KMS-11 (cell line): ENCODE data around the gene OXSR1.
"Not testable (repeated sequence)": the region's sequence is repeated elsewhere in the genome, so short reads cannot be mapped to it uniquely, and the experiment has no call there.

Experiments used
- H2AFZ ChIP-seq: fragments of 200-600 bp; sonication (generic); 2 replicates; pipeline ENCODE4 v1.6.1; 2016; ENCODE audit warnings: antibody characterized with exemption, mixed run types, low read depth
- H3K27ac ChIP-seq: fragments of 200-600 bp; sonication (generic); 2 replicates; pipeline ENCODE4 v1.6.1; 2016; ENCODE audit warnings: mild to moderate bottlenecking, mixed run types
- H3K27me3 ChIP-seq: fragments of 200-600 bp; sonication (generic); 2 replicates; pipeline ENCODE4 v1.6.1; 2017; ENCODE audit warnings: mild to moderate bottlenecking, low read depth, mixed run types, moderate library complexity; ENCODE audit not compliant: insufficient read depth
- H3K36me3 ChIP-seq: fragments of 200-600 bp; sonication (generic); 2 replicates; pipeline ENCODE4 v1.6.1; 2017; ENCODE audit warnings: mild to moderate bottlenecking, mixed run types; ENCODE audit not compliant: insufficient read depth
- H3K4me1 ChIP-seq: fragments of 200-600 bp; sonication (generic); 2 replicates; pipeline ENCODE4 v1.6.1; 2016; ENCODE audit warnings: mild to moderate bottlenecking, low read depth, mixed run types; ENCODE audit not compliant: poor library complexity, severe bottlenecking
- H3K4me2 ChIP-seq: fragments of 200-600 bp; sonication (generic); 2 replicates; pipeline ENCODE4 v1.7.0; 2016; ENCODE audit warnings: mild to moderate bottlenecking, mixed run types
- H3K4me3 ChIP-seq: fragments of 200-600 bp; sonication (generic); IDR thresholded peaks from 2 replicates; pipeline ENCODE4 v1.6.1; 2017; ENCODE audit warnings: low read depth, low read length, mixed read lengths; ENCODE audit not compliant: insufficient read depth
- H3K79me2 ChIP-seq: fragments of 200-600 bp; sonication (generic); 2 replicates; pipeline ENCODE4 v1.6.1; 2016; ENCODE audit warnings: low read depth, mixed run types; ENCODE audit not compliant: insufficient read depth
- H3K9ac ChIP-seq: fragments of 200-600 bp; sonication (generic); 2 replicates; pipeline ENCODE4 v1.6.1; 2016; ENCODE audit warnings: mild to moderate bottlenecking, mixed run types
- H4K20me1 ChIP-seq: fragments of 200-600 bp; sonication (generic); 2 replicates; pipeline ENCODE4 v1.6.1; 2016; ENCODE audit warnings: mild to moderate bottlenecking, mixed run types; ENCODE audit not compliant: insufficient read depth
- TF ChIP-seq, protein P1 (sequence below): fragments of 200-600 bp; sonication (generic); conservative IDR thresholded peaks from 2 replicates; pipeline ENCODE4 v1.6.1; 2017; ENCODE audit warnings: low read depth, mild to moderate bottlenecking, antibody characterized with exemption, low read length, moderate library complexity, mixed read lengths

OXSR1 gene

DNA sequence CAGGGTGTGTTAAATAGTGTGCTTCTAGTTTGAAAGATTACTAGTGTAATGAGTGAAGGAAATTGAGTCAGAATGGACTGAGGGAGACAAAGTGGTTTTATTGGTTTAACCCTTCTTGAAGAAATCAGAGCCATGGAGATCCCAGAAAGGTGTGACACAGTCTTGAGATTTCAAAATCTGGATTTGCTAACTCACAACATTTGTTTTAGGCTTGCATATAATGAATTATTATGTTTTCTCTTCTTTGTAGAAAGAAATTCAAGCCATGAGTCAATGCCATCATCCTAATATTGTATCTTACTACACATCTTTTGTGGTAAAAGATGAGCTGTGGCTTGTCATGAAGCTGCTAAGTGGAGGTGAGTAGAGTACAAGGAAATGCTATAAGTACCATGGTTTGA, 25.1 kb downstream of the OXSR1 start:
- H2AFZ ChIP-seq, result no peak overlapping the region
- H3K36me3 ChIP-seq, result no peaks in the 10 kb centered on the region
- no peaks in the 10 kb centered on the region for H3K79me2 ChIP-seq
- H3K4me1 ChIP-seq, result no peaks in the 10 kb centered on the region
- H4K20me1 ChIP-seq, result no peaks in the 10 kb centered on the region
- TF ChIP-seq, protein P1, sequence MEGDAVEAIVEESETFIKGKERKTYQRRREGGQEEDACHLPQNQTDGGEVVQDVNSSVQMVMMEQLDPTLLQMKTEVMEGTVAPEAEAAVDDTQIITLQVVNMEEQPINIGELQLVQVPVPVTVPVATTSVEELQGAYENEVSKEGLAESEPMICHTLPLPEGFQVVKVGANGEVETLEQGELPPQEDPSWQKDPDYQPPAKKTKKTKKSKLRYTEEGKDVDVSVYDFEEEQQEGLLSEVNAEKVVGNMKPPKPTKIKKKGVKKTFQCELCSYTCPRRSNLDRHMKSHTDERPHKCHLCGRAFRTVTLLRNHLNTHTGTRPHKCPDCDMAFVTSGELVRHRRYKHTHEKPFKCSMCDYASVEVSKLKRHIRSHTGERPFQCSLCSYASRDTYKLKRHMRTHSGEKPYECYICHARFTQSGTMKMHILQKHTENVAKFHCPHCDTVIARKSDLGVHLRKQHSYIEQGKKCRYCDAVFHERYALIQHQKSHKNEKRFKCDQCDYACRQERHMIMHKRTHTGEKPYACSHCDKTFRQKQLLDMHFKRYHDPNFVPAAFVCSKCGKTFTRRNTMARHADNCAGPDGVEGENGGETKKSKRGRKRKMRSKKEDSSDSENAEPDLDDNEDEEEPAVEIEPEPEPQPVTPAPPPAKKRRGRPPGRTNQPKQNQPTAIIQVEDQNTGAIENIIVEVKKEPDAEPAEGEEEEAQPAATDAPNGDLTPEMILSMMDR, result no peak
- H3K4me2 ChIP-seq, result no peak overlapping the region
- no peaks in the 10 kb centered on the region for H3K27me3 ChIP-seq
- no peak overlapping the region for H3K4me3 ChIP-seq
- no peak overlapping the region for H3K27ac ChIP-seq
- no peak overlapping the region for H3K9ac ChIP-seq

DNA sequence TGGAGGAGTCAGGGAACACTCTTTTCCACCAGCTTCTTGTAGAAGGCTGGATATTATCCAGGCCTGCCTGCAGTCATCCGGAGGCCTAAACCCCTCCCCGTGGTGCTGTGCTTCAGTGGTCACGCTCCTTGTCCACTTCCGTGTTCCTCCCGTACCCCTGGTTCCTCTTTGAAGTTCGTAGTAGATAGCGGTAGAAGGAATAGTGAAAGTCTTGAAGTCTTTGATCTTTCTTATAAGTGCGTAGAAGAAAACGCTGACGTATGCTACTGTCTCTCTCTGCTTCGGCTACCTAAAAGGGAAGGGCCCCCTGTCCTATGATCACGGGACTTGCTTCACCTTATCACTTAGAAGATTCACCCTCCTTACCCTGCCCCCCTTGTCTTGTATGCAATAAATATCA, 37.6 kb downstream of the OXSR1 start:
- H3K36me3 ChIP-seq, H3K4me3 ChIP-seq, H3K4me1 ChIP-seq, H3K9ac ChIP-seq, H3K4me2 ChIP-seq, H2AFZ ChIP-seq, H3K79me2 ChIP-seq, H4K20me1 ChIP-seq, H3K27ac ChIP-seq, H3K27me3 ChIP-seq: not testable (repeated sequence)

DNA sequence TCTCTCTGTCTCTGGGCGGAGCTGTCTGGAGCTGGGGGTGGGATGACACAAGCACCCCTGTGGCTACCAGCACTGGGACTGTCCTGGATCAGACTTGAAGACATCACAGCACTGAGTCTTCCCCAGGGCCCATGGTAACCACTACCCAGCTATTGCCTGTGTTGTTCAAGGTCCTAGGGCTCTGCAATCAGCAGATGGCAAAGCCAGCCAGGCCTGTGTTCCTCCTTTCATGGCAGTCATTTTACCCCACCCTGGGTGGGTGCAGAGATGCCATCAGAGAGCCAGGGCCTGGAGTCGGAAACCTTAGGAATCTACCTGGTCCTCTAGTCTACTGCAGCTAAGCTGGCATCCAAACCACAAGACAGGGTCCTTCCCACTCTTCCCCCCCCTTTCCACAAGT, 38.4 kb downstream of the OXSR1 start:
- no peak overlapping the region for H3K4me2 ChIP-seq
- no peaks in the 10 kb centered on the region for H3K79me2 ChIP-seq
- no peak overlapping the region for H3K27ac ChIP-seq
- no peaks in the 10 kb centered on the region for H3K27me3 ChIP-seq
- no peak overlapping the region for H3K4me3 ChIP-seq
- H3K9ac ChIP-seq, result no peak overlapping the region
- H3K36me3 ChIP-seq, result no peaks in the 10 kb centered on the region
- H4K20me1 ChIP-seq, result no peaks in the 10 kb centered on the region
- H3K4me1 ChIP-seq, result no peaks in the 10 kb centered on the region
- no peak overlapping the region for H2AFZ ChIP-seq
- TF ChIP-seq, protein P1, result no peak

DNA sequence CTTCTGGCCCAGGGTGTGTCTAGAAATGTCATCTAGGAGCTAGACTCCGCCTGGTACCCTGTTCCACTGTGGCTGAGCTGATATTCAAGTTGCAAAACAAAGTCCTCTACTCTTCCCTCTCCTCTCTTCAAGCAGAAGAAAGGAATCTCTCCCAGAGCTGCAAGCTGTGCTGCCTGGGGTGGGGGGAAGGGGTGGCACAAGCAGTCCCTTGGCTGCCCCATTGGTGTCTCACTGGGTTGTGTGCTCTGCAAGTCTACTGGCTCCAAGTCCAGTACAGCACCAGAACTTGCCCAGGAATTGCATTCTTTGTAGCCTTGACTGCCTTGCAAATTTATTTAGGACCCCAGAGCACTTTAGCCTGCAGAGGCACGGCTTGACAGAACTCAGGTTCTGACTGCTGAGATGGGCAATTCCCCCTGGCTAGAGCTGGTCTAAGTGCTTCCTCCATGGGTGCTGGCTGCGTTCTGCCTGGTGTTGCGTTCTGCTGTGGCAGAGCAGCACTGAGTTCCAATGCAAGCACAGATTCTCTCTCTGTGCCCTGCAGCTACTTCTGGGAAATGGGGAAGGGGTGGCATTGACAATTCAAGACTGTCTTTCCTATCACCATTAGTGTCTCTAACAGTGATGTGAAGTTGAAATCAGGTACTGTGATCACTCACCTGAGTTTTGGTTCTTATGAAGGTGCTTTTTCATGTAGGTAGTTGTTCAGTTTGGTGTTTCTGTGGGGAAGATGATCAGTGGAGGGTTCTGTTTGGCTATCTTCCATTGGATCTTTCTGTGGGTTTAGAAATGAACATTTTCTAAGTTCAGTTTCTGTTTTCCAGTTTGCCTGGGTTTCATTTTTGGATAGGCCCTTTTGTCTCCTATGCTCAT, 39.5 kb downstream of the OXSR1 start:
- H3K36me3 ChIP-seq, result no peaks in the 10 kb centered on the region
- TF ChIP-seq, protein P1, result no peak

DNA sequence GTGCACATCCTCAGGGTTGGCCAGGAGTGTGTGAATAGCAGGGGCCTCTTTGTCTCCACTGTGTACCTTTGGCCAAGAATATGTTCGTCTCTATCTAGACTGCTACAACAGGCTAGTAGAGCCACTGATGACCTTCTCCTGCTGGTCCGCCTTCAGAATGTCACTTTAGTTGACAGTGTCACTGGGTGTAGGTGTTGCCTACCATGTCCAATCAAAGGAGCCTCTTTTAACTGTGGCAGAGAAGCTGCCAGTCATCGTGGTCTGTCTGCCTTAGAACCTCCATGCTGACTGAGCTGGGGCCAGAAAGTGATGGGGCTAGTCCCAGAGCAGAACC, 40.1 kb downstream of the OXSR1 start:
- H4K20me1 ChIP-seq, result no peaks in the 10 kb centered on the region
- no peaks in the 10 kb centered on the region for H3K79me2 ChIP-seq
- H3K4me3 ChIP-seq, result no peak overlapping the region
- H3K27ac ChIP-seq, result no peak overlapping the region
- no peak overlapping the region for H2AFZ ChIP-seq
- H3K9ac ChIP-seq, result no peak overlapping the region
- H3K4me2 ChIP-seq, result no peak overlapping the region
- H3K4me1 ChIP-seq, result peaks cover 12% of the 10 kb centered on the region
- TF ChIP-seq, protein P1, result no peak
- no peaks in the 10 kb centered on the region for H3K27me3 ChIP-seq
- no peaks in the 10 kb centered on the region for H3K36me3 ChIP-seq

More for the DNA sequence above, 39.5 kb downstream of the OXSR1 start:
- Histone ChIP-seq H4K20me1 (no peaks in the 10 kb centered on the region), H3K4me3 (no peak overlapping the region), H3K4me1 (peaks cover 6% of the 10 kb centered on the region), H3K27me3 (no peaks in the 10 kb centered on the region), H3K4me2 (no peak overlapping the region), H3K79me2 (no peaks in the 10 kb centered on the region), H2AFZ (no peak overlapping the region), H3K9ac (no peak overlapping the region), H3K27ac (no peak overlapping the region)
